CD4-positive, CD25-positive, alpha-beta regulatory T cell (primary cell): ENCODE measurements around the gene RAB5A. TPM values are rescaled to one million over a fixed set of nuclear protein-coding genes. Genes with fewer than 3 reads are reported as not detected.
"Not testable (repeated sequence)": the region's sequence is repeated elsewhere in the genome, so short reads cannot be mapped to it uniquely, and the experiment has no call there.

ENCODE experiments used
- ATAC-seq, 2 donors: fragments of 150-1000 bp; cut with Tn5 transposase; one replicate each; pipeline ENCODE4 v1.10.0; 2021; ENCODE audit warnings: low read depth in 2 of 2, moderate number of reproducible peaks in 2 of 2, moderate library complexity in 1 of 2
- DNase-seq, 3 donors: peaks; one replicate each; pipeline versions ENCODE4 v3.0.0 to v3.0.0-alpha.2; 2012 to 2022; ENCODE audit warnings: mixed read lengths in 1 of 3
- H3K27ac ChIP-seq: one replicate; pipeline ENCODE4 v1.7.0; 2013; ENCODE audit warnings: mild to moderate bottlenecking, low read length; ENCODE audit not compliant: insufficient read depth, poor library complexity, severe bottlenecking
- H3K27me3 ChIP-seq: one replicate; pipeline ENCODE4 v1.7.0; 2013; ENCODE audit warnings: low read length; ENCODE audit not compliant: control insufficient read depth, insufficient read depth
- H3K36me3 ChIP-seq: one replicate; pipeline ENCODE4 v1.7.0; 2013; ENCODE audit warnings: mild to moderate bottlenecking, low read length, moderate library complexity; ENCODE audit not compliant: control insufficient read depth, insufficient read depth
- H3K4me1 ChIP-seq: 2 replicates; pipeline ENCODE4 v1.7.0; 2013; ENCODE audit warnings: mild to moderate bottlenecking, low read length; ENCODE audit not compliant: insufficient read depth, control insufficient read depth, poor library complexity, severe bottlenecking
- H3K4me3 ChIP-seq: one replicate; pipeline ENCODE4 v1.7.0; 2013; ENCODE audit warnings: low read depth, mild to moderate bottlenecking, low read length, moderate library complexity
- H3K9me3 ChIP-seq, 2 experiments: 1 replicate in 1 of 2; 2 replicates in 1 of 2; pipeline ENCODE4 v1.7.0; 2013; ENCODE audit warnings: low read length in 2 of 2, mild to moderate bottlenecking in 1 of 2, moderate library complexity in 1 of 2; ENCODE audit not compliant: control insufficient read depth in 2 of 2
- H3K27ac Mint-ChIP-seq, 3 donors: one replicate each; pipeline ENCODE4 v1.8.0; 2020 to 2022; ENCODE audit warnings: mild to moderate bottlenecking in 3 of 3, mixed read lengths in 3 of 3, moderate library complexity in 2 of 3
- H3K27me3 Mint-ChIP-seq: one replicate; pipeline ENCODE4 v1.8.0; 2022; ENCODE audit warnings: mild to moderate bottlenecking, mixed read lengths
- H3K36me3 Mint-ChIP-seq: one replicate; pipeline ENCODE4 v1.8.0; 2020; ENCODE audit warnings: mixed read lengths
- H3K4me1 Mint-ChIP-seq, 4 donors: one replicate each; pipeline ENCODE4 v1.8.0; 2020 to 2022; ENCODE audit warnings: mixed read lengths in 4 of 4, mild to moderate bottlenecking in 1 of 4
- H3K4me3 Mint-ChIP-seq, 4 donors: one replicate each; pipeline ENCODE4 v1.8.0; 2020 to 2022; ENCODE audit warnings: mild to moderate bottlenecking in 4 of 4, mixed read lengths in 4 of 4, moderate library complexity in 3 of 4
- H3K9me3 Mint-ChIP-seq, 7 donors: one replicate each; pipeline ENCODE4 v1.8.0; 2020 to 2022; ENCODE audit warnings: mixed read lengths in 7 of 7, mild to moderate bottlenecking in 3 of 7, moderate library complexity in 2 of 7
- polyA plus RNA-seq, 4 donors: library from polyadenylated mRNA; unstranded; fragments of 300-500 nt; fragmentation: Illumina TruSeq; gene quantifications; one replicate each; pipeline ENCODE4 v1.2.3, GENCODE V29; 2021
- total RNA-seq: library from RNA; stranded (reverse); gene quantifications from one replicate; pipeline ENCODE4 v1.2.3, GENCODE V29; 2022

RAB5A gene
- total and polyA plus RNA-seq, 5 donors from 2014 or later = 33.8 to 134 (median 40.3) TPM

DNA sequence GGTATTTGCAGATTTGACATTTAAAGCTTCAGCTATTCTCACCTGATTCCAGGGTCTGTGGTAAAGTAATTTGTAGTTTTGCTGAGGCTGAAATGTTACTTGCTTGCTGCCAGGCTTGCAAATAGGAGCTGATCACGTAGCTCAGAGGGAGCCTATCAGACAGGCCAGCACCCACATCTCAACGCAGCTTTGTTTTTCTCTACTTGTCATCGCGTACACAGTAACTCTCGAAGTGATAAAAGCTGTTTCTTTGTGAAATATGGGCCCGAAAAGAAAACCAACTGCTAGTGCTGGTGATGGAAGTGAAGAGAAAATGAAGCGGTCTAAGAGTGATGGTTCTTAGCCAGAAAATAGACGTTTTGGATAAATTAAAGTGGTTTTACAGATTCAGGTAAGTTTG is 23.4 kb downstream of the RAB5A start:
- H3K4me1 ChIP-seq = peaks cover 3% of the 10 kb centered on the region
- no peaks in the 10 kb centered on the region for H3K27me3 ChIP-seq
- peaks cover 37% of the 10 kb centered on the region for H3K36me3 ChIP-seq
- DNase-seq (no peak), ATAC-seq (no peak)
- H3K4me3 ChIP-seq = no peak overlapping the region
- H3K27ac ChIP-seq = no peak overlapping the region
- H3K36me3 Mint-ChIP-seq = peaks cover 46% of the 10 kb centered on the region
- H3K27me3 Mint-ChIP-seq = no peaks in the 10 kb centered on the region
- peak overlapping the region in 1 of 3 donors; percentile 52 for H3K27ac Mint-ChIP-seq
- H3K4me1 Mint-ChIP-seq = peaks cover 40 to 60% (median 52%) of the 10 kb centered on the region in 4 donors
- no peak overlapping the region for H3K4me3 Mint-ChIP-seq
- H3K9me3 Mint-ChIP-seq = no peaks in the 10 kb centered on the region
- H3K9me3 ChIP-seq = no peaks in the 10 kb centered on the region

DNA sequence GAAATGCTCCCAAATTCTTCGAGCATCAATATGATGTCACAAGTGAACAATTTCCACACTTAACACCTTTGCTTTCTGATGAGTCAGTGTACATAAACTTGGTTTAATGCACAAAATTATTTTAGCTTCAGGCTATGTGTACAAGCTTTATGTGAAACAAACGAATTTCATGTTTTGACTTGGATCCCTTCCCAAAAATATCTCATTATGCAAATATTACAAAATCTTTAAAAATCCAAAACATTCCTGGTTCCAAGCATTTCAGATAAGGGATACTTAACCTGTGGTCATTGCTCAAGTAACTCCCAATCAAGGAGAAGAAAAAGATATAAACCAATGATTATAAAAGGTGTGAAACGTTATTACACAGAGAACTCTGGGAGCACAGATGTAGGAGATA is 25.2 kb downstream of the RAB5A start:
- H3K9me3 ChIP-seq = no peaks in the 10 kb centered on the region
- peaks cover 38% of the 10 kb centered on the region for H3K36me3 Mint-ChIP-seq
- H3K27me3 Mint-ChIP-seq = no peaks in the 10 kb centered on the region
- peaks cover 53% of the 10 kb centered on the region for H3K36me3 ChIP-seq
- H3K4me3 Mint-ChIP-seq = no peak overlapping the region
- no peak for ATAC-seq
- H3K9me3 Mint-ChIP-seq = no peaks in the 10 kb centered on the region
- no peak overlapping the region for H3K27ac ChIP-seq
- H3K27me3 ChIP-seq = no peaks in the 10 kb centered on the region
- no peak overlapping the region for H3K4me3 ChIP-seq
- no peak for DNase-seq
- H3K4me1 ChIP-seq = peaks cover 3% of the 10 kb centered on the region
- peaks cover 31 to 46% (median 40%) of the 10 kb centered on the region in 4 donors for H3K4me1 Mint-ChIP-seq
- H3K27ac Mint-ChIP-seq = no peak overlapping the region

DNA sequence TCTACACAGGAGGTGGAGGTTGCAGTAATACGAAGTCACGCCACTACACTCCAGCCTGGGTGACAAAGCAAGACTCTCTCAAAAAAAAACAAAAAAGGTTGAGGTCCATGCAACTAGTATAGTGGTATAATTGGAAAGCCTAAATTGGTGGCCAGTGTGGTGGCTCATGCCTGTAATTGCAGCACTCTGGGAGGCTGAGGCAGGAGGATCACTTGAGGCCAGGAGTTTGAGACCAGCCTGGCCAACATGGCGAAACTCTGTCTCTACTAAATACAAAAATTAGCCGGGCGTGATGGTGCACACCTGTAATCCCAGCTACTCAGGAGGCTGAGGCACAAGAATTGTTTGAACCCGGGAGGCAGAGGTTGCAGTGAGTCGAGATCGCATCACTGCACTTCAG is 42.0 kb downstream of the RAB5A start:
- not testable (repeated sequence) for H3K9me3 Mint-ChIP-seq, H3K27ac ChIP-seq, ATAC-seq, DNase-seq, H3K4me3 ChIP-seq, H3K27me3 ChIP-seq, H3K4me1 ChIP-seq, H3K27me3 Mint-ChIP-seq, H3K27ac Mint-ChIP-seq, H3K9me3 ChIP-seq
- Mint-ChIP-seq H3K4me3 (peak overlapping the region in 1 of 4 donors; percentile 15), H3K4me1 (peaks cover 0 to 10% (median 8%) of the 10 kb centered on the region in 4 donors), H3K36me3 (peaks cover 13% of the 10 kb centered on the region)
- H3K36me3 ChIP-seq = peaks cover 13% of the 10 kb centered on the region

DNA sequence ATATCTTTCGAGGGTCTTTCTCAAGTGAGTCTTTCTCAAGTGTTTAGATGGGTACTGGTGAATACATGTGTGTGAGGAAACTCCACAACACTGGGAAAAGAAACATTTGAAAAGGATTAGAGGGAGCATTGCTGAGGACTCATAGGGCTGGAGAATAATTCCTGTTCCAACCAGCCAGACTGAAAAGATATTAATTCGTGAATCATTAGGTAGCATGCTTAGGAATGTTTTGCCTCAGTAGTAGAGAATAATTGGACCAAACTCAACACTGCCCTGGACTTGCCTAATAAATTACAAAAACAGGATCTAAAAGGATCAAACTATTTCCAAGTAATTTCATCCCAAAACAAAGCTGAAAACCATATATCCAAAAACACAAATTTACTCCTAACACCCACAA is 47.9 kb downstream of the RAB5A start:
- no peaks in the 10 kb centered on the region for H3K27me3 Mint-ChIP-seq
- Histone ChIP-seq H3K4me3 (no peak overlapping the region), H3K4me1 (no peaks in the 10 kb centered on the region), H3K27ac (no peak overlapping the region), H3K27me3 (no peaks in the 10 kb centered on the region), H3K9me3 (no peaks in the 10 kb centered on the region), H3K36me3 (no peaks in the 10 kb centered on the region)
- H3K27ac Mint-ChIP-seq = no peak overlapping the region
- ATAC-seq (no peak), DNase-seq (no peak)
- peaks cover 0 to 6% (median 0%) of the 10 kb centered on the region in 7 donors for H3K9me3 Mint-ChIP-seq
- peaks cover 0 to 7% (median 5%) of the 10 kb centered on the region in 4 donors for H3K4me1 Mint-ChIP-seq
- no peaks in the 10 kb centered on the region for H3K36me3 Mint-ChIP-seq
- H3K4me3 Mint-ChIP-seq = no peak overlapping the region

DNA sequence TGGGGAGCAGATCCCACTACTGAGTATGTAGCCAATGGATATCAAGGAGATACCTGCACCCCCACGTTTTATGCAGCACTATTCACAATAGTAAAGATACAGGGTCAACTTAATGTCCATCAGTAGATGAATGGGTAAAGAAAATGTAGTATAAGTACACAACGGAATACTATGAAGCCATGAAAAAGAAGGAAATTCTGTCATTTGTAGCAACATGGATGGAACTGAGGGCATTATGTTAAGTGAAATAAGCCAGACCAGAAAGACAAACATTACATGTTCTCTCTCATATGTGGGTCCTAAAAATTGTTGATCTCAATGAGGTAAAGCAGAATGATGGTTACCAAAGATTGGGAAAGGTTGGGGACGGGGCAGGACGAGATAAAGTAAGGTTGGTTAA is 50.6 kb downstream of the RAB5A start:
- peaks cover 0 to 7% (median 0%) of the 10 kb centered on the region in 4 donors for H3K4me1 Mint-ChIP-seq
- no peaks in the 10 kb centered on the region for H3K27me3 Mint-ChIP-seq
- no peak overlapping the region for H3K4me3 Mint-ChIP-seq
- peaks cover 0 to 6% (median 1%) of the 10 kb centered on the region in 7 donors for H3K9me3 Mint-ChIP-seq
- no peaks in the 10 kb centered on the region for H3K9me3 ChIP-seq
- H3K27me3 ChIP-seq = no peaks in the 10 kb centered on the region
- peak overlapping the region in 1 of 3 donors; percentile 44 for H3K27ac Mint-ChIP-seq
- DNase-seq = no peak
- H3K36me3 ChIP-seq = no peaks in the 10 kb centered on the region
- H3K27ac ChIP-seq = no peak overlapping the region
- H3K4me1 ChIP-seq = no peaks in the 10 kb centered on the region
- H3K4me3 ChIP-seq = no peak overlapping the region
- H3K36me3 Mint-ChIP-seq = no peaks in the 10 kb centered on the region
- ATAC-seq = no peak

DNA sequence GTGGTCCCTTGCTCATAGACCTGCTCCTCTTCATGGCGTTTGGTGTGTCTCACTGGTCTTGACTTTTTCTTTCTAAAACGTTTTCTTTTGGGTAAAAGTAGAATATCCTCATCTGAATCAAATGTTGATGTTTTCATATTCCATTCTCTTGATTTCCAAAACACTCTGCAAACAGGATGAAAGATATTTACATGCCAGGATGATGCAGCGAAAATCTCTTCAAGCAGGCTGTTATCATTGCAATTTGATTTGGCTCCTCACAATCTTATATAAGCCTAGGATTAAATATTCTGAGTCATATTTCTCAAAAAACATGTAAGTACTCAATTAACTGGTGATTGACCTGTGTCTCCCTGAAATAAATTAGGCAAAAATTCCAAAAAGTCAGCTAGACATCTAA is 55.0 kb downstream of the RAB5A start:
- Histone ChIP-seq H3K9me3 (no peaks in the 10 kb centered on the region), H3K4me3 (no peak overlapping the region), H3K27ac (no peak overlapping the region), H3K4me1 (no peaks in the 10 kb centered on the region), H3K27me3 (no peaks in the 10 kb centered on the region), H3K36me3 (no peaks in the 10 kb centered on the region)
- Mint-ChIP-seq H3K27me3 (no peaks in the 10 kb centered on the region), H3K27ac (no peak overlapping the region), H3K4me3 (no peak overlapping the region), H3K4me1 (no peaks in the 10 kb centered on the region), H3K36me3 (no peaks in the 10 kb centered on the region), H3K9me3 (peaks cover 0 to 6% (median 1%) of the 10 kb centered on the region in 7 donors)
- ATAC-seq (no peak), DNase-seq (no peak)

DNA sequence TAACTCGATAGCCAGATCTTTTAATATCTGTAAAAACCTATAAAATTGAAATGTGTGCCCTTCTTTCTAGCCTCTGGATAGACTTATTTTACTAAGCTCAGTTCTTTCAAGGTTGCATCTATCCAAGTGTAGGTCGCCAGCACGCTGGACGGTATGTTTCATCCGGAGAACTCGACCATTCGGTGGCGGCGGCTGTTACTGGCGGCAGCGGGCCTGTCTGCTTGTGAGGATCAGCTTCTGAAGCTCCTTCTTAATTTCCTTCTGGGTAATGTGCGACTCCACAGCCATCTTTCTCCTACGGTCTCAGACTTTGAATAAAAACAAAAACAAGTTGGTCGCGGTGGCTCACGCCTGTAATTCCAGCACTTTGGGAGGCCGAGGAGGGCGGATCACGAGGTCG is 61.1 kb downstream of the RAB5A start:
- Mint-ChIP-seq H3K4me3 (no peak overlapping the region), H3K9me3 (peaks cover 0 to 3% (median 0%) of the 10 kb centered on the region in 7 donors), H3K4me1 (no peaks in the 10 kb centered on the region), H3K27me3 (no peaks in the 10 kb centered on the region), H3K36me3 (no peaks in the 10 kb centered on the region), H3K27ac (no peak overlapping the region)
- Histone ChIP-seq H3K27ac (no peak overlapping the region), H3K4me1 (no peaks in the 10 kb centered on the region), H3K4me3 (no peak overlapping the region), H3K9me3 (no peaks in the 10 kb centered on the region), H3K36me3 (no peaks in the 10 kb centered on the region), H3K27me3 (no peaks in the 10 kb centered on the region)
- ATAC-seq (no peak), DNase-seq (no peak)

DNA sequence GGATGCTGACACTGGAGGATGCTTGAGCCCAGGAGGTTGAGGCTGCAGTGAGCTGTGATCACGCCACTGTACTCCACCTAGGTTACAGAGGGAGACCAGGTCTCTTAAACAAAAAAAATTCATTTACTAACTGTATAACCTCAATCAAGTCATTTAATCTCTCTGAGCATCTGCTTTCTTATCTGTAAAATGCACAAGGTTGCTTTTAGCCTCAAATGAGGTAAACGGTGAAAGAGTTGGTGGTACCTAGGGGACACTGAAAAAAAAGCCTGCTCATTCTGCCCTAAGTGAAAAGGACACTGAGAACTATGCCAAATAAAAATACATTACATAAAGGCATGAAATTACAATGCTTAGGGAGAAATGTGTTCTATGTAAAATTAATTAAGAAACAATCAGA is 61.7 kb downstream of the RAB5A start:
- DNase-seq = no peak
- H3K27me3 Mint-ChIP-seq = no peaks in the 10 kb centered on the region
- no peaks in the 10 kb centered on the region for H3K36me3 Mint-ChIP-seq
- Histone ChIP-seq H3K9me3 (no peaks in the 10 kb centered on the region), H3K27ac (no peak overlapping the region), H3K4me3 (no peak overlapping the region), H3K4me1 (no peaks in the 10 kb centered on the region), H3K36me3 (no peaks in the 10 kb centered on the region), H3K27me3 (no peaks in the 10 kb centered on the region)
- H3K27ac Mint-ChIP-seq = no peak overlapping the region
- H3K9me3 Mint-ChIP-seq = peaks cover 0 to 3% (median 0%) of the 10 kb centered on the region in 7 donors
- no peak for ATAC-seq
- no peak overlapping the region for H3K4me3 Mint-ChIP-seq
- no peaks in the 10 kb centered on the region for H3K4me1 Mint-ChIP-seq
